Stimulated activated CD8-positive, alpha-beta memory T cell treated with anti-CD3 and anti-CD28 coated beads, Interleukin-12 subunit alpha, Interleukin-12 subunit beta, amount 100 ng/mL, for 4 hours (primary cell): ENCODE data around the gene CLDN24.

Experiments
- DNase-seq: peaks from one replicate; pipeline ENCODE4 v3.0.0-alpha.2; 2020; ENCODE audit warnings: low read depth

CLDN24 gene

DNA sequence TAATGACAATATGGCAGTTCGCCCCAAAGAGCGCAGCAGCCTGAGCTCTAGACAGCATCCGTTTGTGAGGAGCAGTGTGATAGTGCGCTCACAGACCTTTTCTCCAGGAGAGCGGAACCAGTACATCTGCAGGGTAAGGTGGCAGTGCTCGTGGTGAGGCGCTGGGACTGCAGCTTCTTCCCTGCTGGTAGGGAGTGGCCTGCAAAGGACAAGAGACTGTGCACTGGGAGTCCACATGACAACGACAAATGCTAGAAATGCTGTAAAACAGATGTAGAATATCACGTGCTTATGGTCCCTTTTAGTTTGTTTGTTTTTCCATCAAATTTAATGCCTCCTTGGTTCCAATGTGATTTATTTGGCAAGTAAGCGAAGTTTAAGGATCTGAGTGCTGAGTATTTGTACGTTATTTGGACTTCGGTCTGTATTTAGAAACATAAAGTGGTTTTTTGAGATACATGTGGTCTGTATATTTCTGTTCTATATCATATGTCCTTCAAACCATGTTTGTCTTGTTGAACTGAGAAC lies 37.9 kb downstream of the CLDN24 start:
- no peak for DNase-seq

- no peak for DNase-seq
Observed at GRCh38 chr4:183276106-183276505, 46.1 kb downstream of the CLDN24 start.

- DNase-seq = no peak
Observed at GRCh38 chr4:183272384-183272783, 49.8 kb downstream of the CLDN24 start.
